Transverse colon (tissue), 3 donors: ENCODE results near the gene LMOD1.

Experiments
- EP300 ChIP-seq: sonication (generic); formaldehyde crosslinking; IDR thresholded peaks from one replicate; pipeline ENCODE4 v1.6.1; 2017; ENCODE audit warnings: antibody characterized with exemption, low read depth
- POLR2A ChIP-seq: fragments of 450-650 bp; IDR thresholded peaks from one replicate; pipeline ENCODE4 v1.6.1; 2016; ENCODE audit warnings: antibody characterized with exemption, mild to moderate bottlenecking, moderate library complexity
- TF ChIP-seq, protein P1 (sequence below), 5 experiments: fragments of 200-600 bp in 3 of 5; fragments of 450-650 bp in 2 of 5; sonication (generic) in 3 of 5; IDR thresholded peaks; 1 replicate in 2 of 5; 2 replicates in 3 of 5; pipeline ENCODE4 v1.5.1; 2016 to 2017; ENCODE audit warnings: antibody characterized with exemption in 5 of 5, inconsistent platforms in 3 of 5, mild to moderate bottlenecking in 2 of 5, moderate library complexity in 1 of 5

DNA sequence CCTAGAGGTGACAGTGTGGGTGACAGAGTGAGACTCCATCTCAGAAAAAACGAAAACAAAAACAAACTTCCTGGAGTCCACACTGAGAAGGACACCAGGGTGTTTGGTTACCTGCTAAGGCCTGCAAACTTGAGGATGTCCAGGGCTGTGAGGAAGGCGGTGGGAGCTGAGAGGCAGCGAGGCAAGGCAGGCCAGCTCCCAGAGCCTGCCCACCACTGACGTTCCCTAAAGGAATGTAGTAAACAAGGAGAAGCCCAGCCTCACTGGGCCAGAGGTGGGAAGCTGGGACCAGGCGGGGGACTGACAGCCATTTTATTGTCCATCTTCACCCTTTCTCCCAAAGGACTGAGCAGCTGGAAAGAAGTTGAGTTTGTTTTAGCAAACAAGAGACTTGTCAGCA, 33.5 kb downstream of the LMOD1 start:
- TF ChIP-seq EP300: no peak
- TF ChIP-seq, protein P1, sequence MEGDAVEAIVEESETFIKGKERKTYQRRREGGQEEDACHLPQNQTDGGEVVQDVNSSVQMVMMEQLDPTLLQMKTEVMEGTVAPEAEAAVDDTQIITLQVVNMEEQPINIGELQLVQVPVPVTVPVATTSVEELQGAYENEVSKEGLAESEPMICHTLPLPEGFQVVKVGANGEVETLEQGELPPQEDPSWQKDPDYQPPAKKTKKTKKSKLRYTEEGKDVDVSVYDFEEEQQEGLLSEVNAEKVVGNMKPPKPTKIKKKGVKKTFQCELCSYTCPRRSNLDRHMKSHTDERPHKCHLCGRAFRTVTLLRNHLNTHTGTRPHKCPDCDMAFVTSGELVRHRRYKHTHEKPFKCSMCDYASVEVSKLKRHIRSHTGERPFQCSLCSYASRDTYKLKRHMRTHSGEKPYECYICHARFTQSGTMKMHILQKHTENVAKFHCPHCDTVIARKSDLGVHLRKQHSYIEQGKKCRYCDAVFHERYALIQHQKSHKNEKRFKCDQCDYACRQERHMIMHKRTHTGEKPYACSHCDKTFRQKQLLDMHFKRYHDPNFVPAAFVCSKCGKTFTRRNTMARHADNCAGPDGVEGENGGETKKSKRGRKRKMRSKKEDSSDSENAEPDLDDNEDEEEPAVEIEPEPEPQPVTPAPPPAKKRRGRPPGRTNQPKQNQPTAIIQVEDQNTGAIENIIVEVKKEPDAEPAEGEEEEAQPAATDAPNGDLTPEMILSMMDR (IDR thresholded peaks at IDR 0.05): no peak
- no peak for TF ChIP-seq POLR2A
